ENCODE measurements around the gene ANO8.

Gene ANO8

GRCh38 chr19:17357724-17358123 is 23.1 kb upstream of the ANO8 start:
- DNase-seq (ENCODE audit: low spot score): no peak
- ChIA-PET POLR2A (ENCODE audit: low non-redundant PET) (no interaction called here), CTCF (interaction anchor here (0.7 kb wide), 2 partner anchors 33 to 289 kb away, joined by 3 to 4 read pairs; no protein-coding TSS in a partner anchor)
- TF ChIP-seq CTCF (conservative IDR thresholded peaks at IDR 0.05; ENCODE audit: low read depth): no peak
- no peak overlapping the region for H3K27ac ChIP-seq

GRCh38 chr19:17357078-17357666 is 22.5 kb upstream of the ANO8 start:
- POLR2A ChIA-PET (ENCODE audit: low non-redundant PET): no interaction called here
- DNase-seq (ENCODE audit: low spot score): no peak
- CTCF ChIA-PET: no interaction called here
- no peak overlapping the region for H3K27ac ChIP-seq
- no peak for TF ChIP-seq CTCF (conservative IDR thresholded peaks at IDR 0.05; ENCODE audit: low read depth)

- ChIA-PET CTCF (interaction anchor here (0.6 kb wide), 1 partner anchor 12 kb away, joined by 4 read pairs; no protein-coding TSS in a partner anchor), POLR2A (ENCODE audit: low non-redundant PET) (no interaction called here)
- no peak for DNase-seq (ENCODE audit: low spot score)
- H3K27ac ChIP-seq: no peak overlapping the region
- TF ChIP-seq CTCF (conservative IDR thresholded peaks at IDR 0.05; ENCODE audit: low read depth): no peak
Observed at GRCh38 chr19:17353386-17353785, 18.7 kb upstream of the ANO8 start.

- DNase-seq (ENCODE audit: low spot score): no peak
- no peak overlapping the region for H3K27ac ChIP-seq
- POLR2A ChIA-PET (ENCODE audit: low non-redundant PET): no interaction called here
- CTCF ChIA-PET: no interaction called here
- no peak for TF ChIP-seq CTCF (conservative IDR thresholded peaks at IDR 0.05; ENCODE audit: low read depth)
Observed at GRCh38 chr19:17352608-17353280, 18.1 kb upstream of the ANO8 start.

GRCh38 chr19:17351815-17352435 is 17.3 kb upstream of the ANO8 start:
- no peak for DNase-seq (ENCODE audit: low spot score)
- H3K27ac ChIP-seq: no peak overlapping the region
- ChIA-PET CTCF (no interaction called here), POLR2A (ENCODE audit: low non-redundant PET) (no interaction called here)
- no peak for TF ChIP-seq CTCF (conservative IDR thresholded peaks at IDR 0.05; ENCODE audit: low read depth)

GRCh38 chr19:17348700-17349099 is 14.0 kb upstream of the ANO8 start:
- peak overlapping the region; percentile 49 for H3K27ac ChIP-seq
- POLR2A ChIA-PET (ENCODE audit: low non-redundant PET): no interaction called here
- no peak for TF ChIP-seq CTCF (conservative IDR thresholded peaks at IDR 0.05; ENCODE audit: low read depth)
- no peak for DNase-seq (ENCODE audit: low spot score)
- CTCF ChIA-PET: interaction anchor here (0.7 to 2.4 kb wide), 2 partner anchors 37 to 404 kb away, joined by 4 to 12 read pairs; no protein-coding TSS in a partner anchor

All from RWPE1 (cell line).